ENCODE data around the gene BHLHE23. TPM values are rescaled to one million over a fixed set of nuclear protein-coding genes. Genes with fewer than 3 reads are reported as not detected.

Gene BHLHE23
- total and polyA plus RNA-seq, 11 donors, result not detected

GRCh38 chr20:63033794-63034709 is 27.3 kb upstream of the BHLHE23 start:
- DNase-seq (peak in 2 of 5 donors; percentile 6 to 17), ATAC-seq (no peak)
- H3K4me1 ChIP-seq, result peaks cover 0 to 5% (median 0%) of the 10 kb centered on the region in 12 donors
- peaks cover 20 to 92% (median 56%) of the 10 kb centered on the region in 9 donors for H3K27me3 ChIP-seq
- no peak overlapping the region for H3K27ac ChIP-seq
- no peaks in the 10 kb centered on the region for H3K36me3 ChIP-seq
- 69 to 77% (median 72%) methylated on average over 31 to 33 of the region's 33 CpGs for WGBS, 4 donors
- TF ChIP-seq CTCF (IDR thresholded peaks at IDR 0.05), result no peak
- TF ChIP-seq POLR2A (IDR thresholded peaks at IDR 0.05), result no peak
- intact Hi-C loops (cut with DNase I), result no loop called here
- no peak overlapping the region for H3K4me3 ChIP-seq
- no peaks in the 10 kb centered on the region for H3K9me3 ChIP-seq

- Histone ChIP-seq H3K27me3 (peaks cover 20 to 92% (median 62%) of the 10 kb centered on the region in 9 donors), H3K36me3 (no peaks in the 10 kb centered on the region), H3K4me3 (no peak overlapping the region), H3K27ac (no peak overlapping the region), H3K9me3 (no peaks in the 10 kb centered on the region), H3K4me1 (peaks cover 0 to 5% (median 0%) of the 10 kb centered on the region in 12 donors)
- 8 to 19% (median 10%) methylated on average over 28 to 34 of the region's 34 CpGs for WGBS, 4 donors
- DNase-seq, result peak in 2 of 5 donors; percentile 16 to 42
- intact Hi-C loops (cut with DNase I), result no loop called here
- ATAC-seq, result no peak
- TF ChIP-seq POLR2A (IDR thresholded peaks at IDR 0.05), result no peak
- TF ChIP-seq CTCF (IDR thresholded peaks at IDR 0.05), result no peak
These were observed 26.4 kb upstream of the BHLHE23 start for GRCh38 chr20:63032861-63033793.

GRCh38 chr20:63032026-63032800 is 25.4 kb upstream of the BHLHE23 start:
- 53 to 62% (median 57%) methylated on average over 20 to 22 of the region's 22 CpGs for WGBS, 4 donors
- peaks cover 20 to 92% (median 70%) of the 10 kb centered on the region in 9 donors for H3K27me3 ChIP-seq

More at GRCh38 chr20:63032026-63032800, 25.4 kb upstream of the BHLHE23 start:
- TF ChIP-seq POLR2A (IDR thresholded peaks at IDR 0.05) (no peak), CTCF (IDR thresholded peaks at IDR 0.05) (no peak)
- DNase-seq (peak in 2 of 5 donors; percentile 20 to 26), ATAC-seq (no peak)
- no peak overlapping the region for H3K27ac ChIP-seq
- no peaks in the 10 kb centered on the region for H3K36me3 ChIP-seq
- no peak overlapping the region for H3K4me3 ChIP-seq
- no peaks in the 10 kb centered on the region for H3K9me3 ChIP-seq
- peaks cover 0 to 5% (median 0%) of the 10 kb centered on the region in 12 donors for H3K4me1 ChIP-seq
- intact Hi-C loops (cut with DNase I), result no loop called here

Data from heart left ventricle (tissue), 16 donors.